ENCODE results near the gene FHIT. TPM values are rescaled to one million over a fixed set of nuclear protein-coding genes. Genes with fewer than 3 reads are reported as not detected.
"Not testable (repeated sequence)": the region's sequence is repeated elsewhere in the genome, so short reads cannot be mapped to it uniquely, and the experiment has no call there.

The FHIT gene
- total RNA-seq, 1 experiment from 2014 or later, result 7.8 TPM

GRCh38 chr3:61031503-61031902, 219.7 kb downstream of the FHIT start:
- no peak for DNase-seq (ENCODE audit: low spot score)

GRCh38 chr3:61030469-61031035, 220.7 kb downstream of the FHIT start:
- in situ Hi-C loops (cut with HindIII; ENCODE audit: low sequenced_read_pairs), result no loop called here
- DNase-seq (ENCODE audit: low spot score), result no peak

More at GRCh38 chr3:61031503-61031902, 219.7 kb downstream of the FHIT start:
- in situ Hi-C loops (cut with HindIII; ENCODE audit: low sequenced_read_pairs), result no loop called here

GRCh38 chr3:61029194-61029593, 222.1 kb downstream of the FHIT start:
- in situ Hi-C loops (cut with HindIII; ENCODE audit: low sequenced_read_pairs), result no loop called here
- no peak for DNase-seq (ENCODE audit: low spot score)

GRCh38 chr3:61018807-61019206, 232.4 kb downstream of the FHIT start:
- in situ Hi-C loops (cut with HindIII; ENCODE audit: low sequenced_read_pairs), result no loop called here

GRCh38 chr3:61017028-61017427, 234.2 kb downstream of the FHIT start:
- in situ Hi-C loops (cut with HindIII; ENCODE audit: low sequenced_read_pairs), result not testable (repeated sequence)

More at GRCh38 chr3:61018807-61019206, 232.4 kb downstream of the FHIT start:
- DNase-seq (ENCODE audit: low spot score), result no peak

GRCh38 chr3:61015859-61016258, 235.4 kb downstream of the FHIT start:
- in situ Hi-C loops (cut with HindIII; ENCODE audit: low sequenced_read_pairs), result no loop called here
- no peak for DNase-seq (ENCODE audit: low spot score)

More at GRCh38 chr3:61017028-61017427, 234.2 kb downstream of the FHIT start:
- DNase-seq (ENCODE audit: low spot score), result not testable (repeated sequence)

- DNase-seq (ENCODE audit: low spot score), result no peak
- in situ Hi-C loops (cut with HindIII; ENCODE audit: low sequenced_read_pairs), result no loop called here
Measured at GRCh38 chr3:61015408-61015807, 235.8 kb downstream of the FHIT start.

- DNase-seq (ENCODE audit: low spot score), result no peak
- in situ Hi-C loops (cut with HindIII; ENCODE audit: low sequenced_read_pairs), result no loop called here
Measured at GRCh38 chr3:61008998-61009380, 242.3 kb downstream of the FHIT start.

- DNase-seq (ENCODE audit: low spot score), result no peak
- in situ Hi-C loops (cut with HindIII; ENCODE audit: low sequenced_read_pairs), result no loop called here
Measured at GRCh38 chr3:61008153-61008997, 242.9 kb downstream of the FHIT start.

GRCh38 chr3:61005591-61005990, 245.7 kb downstream of the FHIT start:
- in situ Hi-C loops (cut with HindIII; ENCODE audit: low sequenced_read_pairs), result no loop called here
- no peak for DNase-seq (ENCODE audit: low spot score)

- in situ Hi-C loops (cut with HindIII; ENCODE audit: low sequenced_read_pairs), result no loop called here
Measured at GRCh38 chr3:60998858-60999257, 252.4 kb downstream of the FHIT start.

GRCh38 chr3:60992395-60992794, 258.9 kb downstream of the FHIT start:
- no peak for DNase-seq (ENCODE audit: low spot score)
- in situ Hi-C loops (cut with HindIII; ENCODE audit: low sequenced_read_pairs), result no loop called here

More at GRCh38 chr3:60998858-60999257, 252.4 kb downstream of the FHIT start:
- no peak for DNase-seq (ENCODE audit: low spot score)

- in situ Hi-C loops (cut with HindIII; ENCODE audit: low sequenced_read_pairs), result no loop called here
Measured at GRCh38 chr3:60990442-60990730, 260.9 kb downstream of the FHIT start.

GRCh38 chr3:60989626-60990441, 261.4 kb downstream of the FHIT start:
- in situ Hi-C loops (cut with HindIII; ENCODE audit: low sequenced_read_pairs), result no loop called here
- DNase-seq (ENCODE audit: low spot score), result no peak

More at GRCh38 chr3:60990442-60990730, 260.9 kb downstream of the FHIT start:
- no peak for DNase-seq (ENCODE audit: low spot score)

- DNase-seq (ENCODE audit: low spot score); in situ Hi-C loops (cut with HindIII; ENCODE audit: low sequenced_read_pairs): not testable (repeated sequence)
Measured at GRCh38 chr3:60987191-60987590, 264.1 kb downstream of the FHIT start.

- in situ Hi-C loops (cut with HindIII; ENCODE audit: low sequenced_read_pairs), result no loop called here
- DNase-seq (ENCODE audit: low spot score), result no peak
Measured at GRCh38 chr3:60986552-60986951, 264.7 kb downstream of the FHIT start.

GRCh38 chr3:60983906-60984305, 267.3 kb downstream of the FHIT start:
- DNase-seq (ENCODE audit: low spot score), result no peak
- in situ Hi-C loops (cut with HindIII; ENCODE audit: low sequenced_read_pairs), result no loop called here

- DNase-seq (ENCODE audit: low spot score), result no peak
- in situ Hi-C loops (cut with HindIII; ENCODE audit: low sequenced_read_pairs), result no loop called here
Measured at GRCh38 chr3:60980342-60980692, 270.9 kb downstream of the FHIT start.

GRCh38 chr3:60979461-60980341, 271.6 kb downstream of the FHIT start:
- in situ Hi-C loops (cut with HindIII; ENCODE audit: low sequenced_read_pairs), result no loop called here
- DNase-seq (ENCODE audit: low spot score), result no peak
